ENCODE data around the gene ATP11A.

The ATP11A gene

DNA sequence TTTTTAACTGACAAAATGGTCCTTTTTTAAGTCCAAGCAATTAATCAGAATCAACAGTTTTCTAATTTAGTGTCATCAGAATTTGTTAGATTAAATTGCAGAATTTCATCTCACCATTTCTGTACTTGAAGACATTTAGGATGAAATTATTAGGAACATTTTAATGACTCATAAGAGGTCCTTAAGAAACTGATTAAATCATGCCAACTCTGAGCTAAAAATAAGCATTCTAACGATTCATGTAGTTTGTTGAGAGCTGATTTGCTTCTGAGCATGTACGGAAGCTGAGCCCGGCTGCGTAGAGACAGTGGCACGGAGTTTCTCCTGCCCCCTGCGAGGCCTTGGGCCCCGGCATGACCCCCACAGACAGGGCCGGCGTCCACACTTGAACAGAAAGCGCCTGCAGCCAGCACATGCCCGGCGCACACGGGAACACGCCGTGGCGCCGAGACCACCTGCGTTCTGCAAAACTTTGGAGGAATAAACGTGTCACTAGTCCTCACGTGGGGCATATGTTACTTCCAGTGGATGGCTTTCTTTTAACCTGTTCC lies 189.5 kb downstream of the ATP11A start:
- TF ChIP-seq, protein P1, sequence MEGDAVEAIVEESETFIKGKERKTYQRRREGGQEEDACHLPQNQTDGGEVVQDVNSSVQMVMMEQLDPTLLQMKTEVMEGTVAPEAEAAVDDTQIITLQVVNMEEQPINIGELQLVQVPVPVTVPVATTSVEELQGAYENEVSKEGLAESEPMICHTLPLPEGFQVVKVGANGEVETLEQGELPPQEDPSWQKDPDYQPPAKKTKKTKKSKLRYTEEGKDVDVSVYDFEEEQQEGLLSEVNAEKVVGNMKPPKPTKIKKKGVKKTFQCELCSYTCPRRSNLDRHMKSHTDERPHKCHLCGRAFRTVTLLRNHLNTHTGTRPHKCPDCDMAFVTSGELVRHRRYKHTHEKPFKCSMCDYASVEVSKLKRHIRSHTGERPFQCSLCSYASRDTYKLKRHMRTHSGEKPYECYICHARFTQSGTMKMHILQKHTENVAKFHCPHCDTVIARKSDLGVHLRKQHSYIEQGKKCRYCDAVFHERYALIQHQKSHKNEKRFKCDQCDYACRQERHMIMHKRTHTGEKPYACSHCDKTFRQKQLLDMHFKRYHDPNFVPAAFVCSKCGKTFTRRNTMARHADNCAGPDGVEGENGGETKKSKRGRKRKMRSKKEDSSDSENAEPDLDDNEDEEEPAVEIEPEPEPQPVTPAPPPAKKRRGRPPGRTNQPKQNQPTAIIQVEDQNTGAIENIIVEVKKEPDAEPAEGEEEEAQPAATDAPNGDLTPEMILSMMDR (IDR thresholded peaks at IDR 0.05), result no peak

DNA sequence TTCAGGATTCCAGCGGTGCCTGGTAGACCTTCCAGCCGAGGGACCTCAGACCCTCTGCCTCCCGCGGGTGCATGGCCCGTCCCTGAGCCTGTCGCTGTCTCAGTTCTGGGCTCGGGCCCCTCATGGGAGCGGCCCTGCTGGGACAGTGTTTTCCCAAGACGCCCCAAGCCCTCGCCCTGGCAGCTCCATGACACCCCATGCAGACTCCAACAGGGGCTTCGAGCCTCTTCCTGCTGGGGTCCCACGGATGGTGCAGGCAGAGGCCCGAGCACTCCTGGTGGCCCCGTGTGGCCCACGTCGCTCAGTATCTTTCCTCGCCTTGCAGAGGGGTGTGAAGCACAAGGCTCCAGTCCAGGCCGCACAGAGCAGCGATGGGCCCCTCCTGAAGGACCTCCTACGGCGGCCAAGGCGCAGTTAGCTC lies 190.4 kb downstream of the ATP11A start:
- TF ChIP-seq, protein P1 (IDR thresholded peaks at IDR 0.05), result no peak

GRCh38 chr13:112880976-112881540 lies 191.2 kb downstream of the ATP11A start:
- TF ChIP-seq, protein P1 (IDR thresholded peaks at IDR 0.05), result no peak

DNA sequence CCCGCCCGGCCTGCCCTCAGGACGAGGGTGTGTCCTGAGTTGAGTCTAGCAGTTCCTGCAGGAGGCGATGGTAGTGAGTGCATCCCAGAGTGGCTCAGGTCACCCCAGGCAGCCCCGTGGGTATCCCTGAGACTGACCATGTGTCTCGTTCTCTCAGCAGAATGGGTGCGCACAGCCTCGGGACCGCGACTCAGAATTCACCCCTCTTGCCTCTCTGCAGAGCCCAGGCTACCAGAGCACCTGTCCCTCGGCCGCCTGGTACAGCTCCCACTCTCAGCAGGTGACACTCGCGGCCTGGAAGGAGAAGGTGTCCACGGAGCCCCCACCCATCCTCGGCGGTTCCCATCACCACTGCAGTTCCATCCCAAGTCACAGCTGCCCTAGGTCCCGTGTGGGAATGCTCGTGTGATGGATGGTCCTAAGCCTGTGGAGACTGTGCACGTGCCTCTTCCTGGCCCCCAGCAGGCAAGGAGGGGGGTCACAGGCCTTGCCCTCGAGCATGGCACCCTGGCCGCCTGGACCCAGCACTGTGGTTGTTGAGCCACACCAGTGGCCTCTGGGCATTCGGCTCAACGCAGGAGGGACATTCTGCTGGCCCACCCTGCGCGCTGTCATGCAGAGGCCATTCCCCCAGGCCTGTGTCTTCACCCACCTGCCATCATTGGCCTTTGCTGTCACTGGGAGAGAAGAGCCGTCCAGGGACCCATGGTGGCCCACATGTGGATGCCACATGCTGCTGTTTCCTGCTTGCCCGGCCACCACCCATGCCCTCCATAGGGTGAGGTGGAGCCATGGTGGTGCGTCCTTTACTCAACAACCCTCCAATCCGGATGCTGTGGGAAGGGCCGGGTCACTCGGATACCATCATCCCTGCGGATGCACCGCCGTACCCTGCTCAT lies 192.1 kb downstream of the ATP11A start:
- TF ChIP-seq, protein P1 (IDR thresholded peaks at IDR 0.05), result no peak

DNA sequence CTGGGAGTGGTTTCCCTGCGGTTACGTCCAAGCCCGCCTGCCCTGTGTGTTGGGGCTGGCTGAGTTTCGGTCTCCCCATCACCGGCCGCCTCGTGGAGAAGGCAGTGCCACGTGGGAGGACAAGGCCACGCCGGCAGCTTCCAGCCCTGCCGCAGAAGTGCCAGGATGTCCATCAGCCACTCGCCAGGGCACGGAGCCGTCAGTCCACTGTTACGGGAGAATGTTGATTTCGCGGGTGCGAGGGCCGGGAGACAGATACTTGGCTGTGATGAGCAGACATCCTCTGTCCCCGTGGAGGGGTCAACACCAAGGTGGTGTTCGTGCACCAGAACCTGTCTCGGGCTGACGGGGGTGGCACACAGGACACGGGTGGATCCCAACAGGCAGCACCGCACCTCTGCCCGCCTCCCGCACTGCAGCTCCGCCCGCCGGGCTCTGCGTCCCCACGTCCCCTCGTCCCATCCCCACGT lies 192.8 kb downstream of the ATP11A start:
- TF ChIP-seq, protein P1 (IDR thresholded peaks at IDR 0.05), result no peak

- TF ChIP-seq, protein P1 (IDR thresholded peaks at IDR 0.05), result no peak
These were observed 193.6 kb downstream of the ATP11A start for GRCh38 chr13:112883241-112883945.

DNA sequence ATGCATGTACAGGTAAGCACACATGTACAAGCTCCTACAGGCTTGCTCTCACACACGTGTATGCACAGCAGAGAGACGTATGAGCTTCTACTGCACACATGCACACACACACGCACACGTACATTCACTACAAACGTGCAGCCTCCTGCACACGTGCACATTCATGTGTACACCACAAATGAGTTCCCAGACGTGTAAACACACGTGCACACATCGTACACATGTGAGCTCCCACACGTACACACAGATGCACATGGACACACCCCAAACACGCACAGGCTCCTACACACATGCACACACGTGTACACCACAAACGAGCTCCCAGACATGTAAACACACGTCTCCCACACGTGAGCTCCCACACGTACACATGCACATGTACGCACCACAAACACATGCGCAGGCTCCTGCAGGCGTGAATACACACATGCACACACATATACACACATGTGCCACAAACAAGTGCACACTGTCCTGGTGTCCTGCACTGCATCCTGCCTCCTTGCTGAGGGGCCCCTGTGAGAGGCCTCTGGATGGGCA lies 195.5 kb downstream of the ATP11A start:
- TF ChIP-seq, protein P1 (IDR thresholded peaks at IDR 0.05), result no peak
